Stimulated activated CD4-positive, alpha-beta T cell treated with anti-CD3 and anti-CD28 coated beads, Interleukin-2, amount 100 ng/mL, for 4 hours (primary cell): ENCODE measurements around the gene PXDN.

Experiments
- DNase-seq: peaks from one replicate; pipeline ENCODE4 v3.0.0-alpha.2; 2020; ENCODE audit warnings: low read depth

Gene PXDN

DNA sequence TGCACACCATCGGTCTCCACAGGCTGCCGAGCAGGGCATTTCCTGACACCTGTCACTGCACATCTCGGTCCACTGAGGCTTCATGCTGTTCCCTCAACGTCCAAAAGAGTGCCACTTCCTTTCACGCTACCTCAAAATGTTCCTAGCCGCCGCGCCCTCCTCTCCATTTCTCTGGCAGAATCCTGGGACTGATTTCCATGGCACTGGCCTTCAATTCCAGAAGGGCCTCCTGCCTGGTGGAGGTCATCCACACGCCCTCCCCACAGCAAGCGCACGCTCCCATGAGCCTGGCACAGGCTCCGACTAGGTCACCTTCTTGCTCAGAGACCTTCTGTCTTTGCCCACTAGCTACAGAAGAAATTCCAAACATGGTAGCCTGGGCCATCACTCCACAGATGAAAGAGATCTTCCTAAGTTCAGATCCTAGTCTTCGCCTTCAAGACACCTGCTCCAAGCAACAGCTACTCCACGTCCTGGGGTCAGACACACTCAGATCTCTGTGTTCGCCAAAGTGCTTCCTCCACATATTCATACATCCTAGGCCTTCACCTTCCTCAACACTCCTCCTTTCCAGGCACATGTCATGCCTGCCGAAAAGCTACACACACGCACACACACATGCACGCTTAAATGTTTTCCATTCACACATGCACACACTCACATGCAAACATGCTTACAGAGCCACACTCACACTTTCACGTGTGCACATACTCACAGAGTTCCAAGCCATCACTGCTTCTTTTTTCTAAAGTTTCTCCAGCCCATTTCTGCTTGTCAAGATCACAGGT, 94.0 kb downstream of the PXDN start:
- no peak for DNase-seq

DNA sequence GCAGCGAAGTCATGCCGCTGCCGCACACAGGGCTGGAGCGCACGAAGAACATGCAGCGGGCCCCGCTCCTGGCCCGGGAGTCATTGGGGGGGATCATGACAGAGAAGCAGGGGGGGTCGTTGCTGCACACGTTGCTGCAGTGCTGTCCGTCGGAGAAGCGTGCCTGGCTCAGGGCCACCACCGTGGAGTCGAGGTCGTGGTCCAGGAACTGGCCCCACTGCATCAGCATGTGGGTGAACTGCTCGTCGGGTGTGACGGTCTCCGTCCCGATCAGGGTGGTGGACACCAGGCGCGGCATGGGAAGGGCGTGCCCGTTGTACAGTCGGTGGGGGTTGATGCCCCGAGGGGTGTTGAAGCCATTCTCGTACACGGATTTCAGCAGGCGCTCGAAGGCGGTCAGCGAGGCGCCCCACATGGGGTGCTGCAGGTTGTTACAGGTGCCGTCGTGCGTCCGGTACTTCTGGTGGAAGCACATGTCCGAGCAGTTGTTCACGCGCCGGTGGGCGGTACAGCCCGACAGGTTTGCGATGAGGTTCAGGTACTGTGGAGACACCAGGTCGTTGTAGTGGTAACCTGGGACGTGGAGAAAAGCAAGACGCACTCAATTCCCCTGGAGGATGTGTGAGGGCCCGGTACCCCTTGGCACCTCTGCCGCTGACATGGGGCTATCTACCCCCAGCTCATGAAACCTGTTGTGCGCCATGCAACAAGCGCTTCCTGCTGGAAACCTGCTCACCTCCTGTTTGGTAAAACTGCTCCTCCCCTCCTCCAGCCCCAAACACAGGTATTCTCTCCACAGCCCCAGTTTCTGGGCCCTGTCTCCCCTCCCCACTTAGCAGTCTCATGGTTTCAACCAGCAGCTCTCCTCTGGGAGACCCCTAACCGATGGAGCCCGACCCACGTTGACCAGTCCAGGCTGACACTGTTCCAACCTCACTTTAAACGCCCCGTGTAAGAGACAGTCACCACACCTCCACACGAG, 94.9 kb downstream of the PXDN start:
- DNase-seq: no peak

GRCh38 chr2:1648241-1649102, 95.8 kb downstream of the PXDN start:
- DNase-seq: no peak

DNA sequence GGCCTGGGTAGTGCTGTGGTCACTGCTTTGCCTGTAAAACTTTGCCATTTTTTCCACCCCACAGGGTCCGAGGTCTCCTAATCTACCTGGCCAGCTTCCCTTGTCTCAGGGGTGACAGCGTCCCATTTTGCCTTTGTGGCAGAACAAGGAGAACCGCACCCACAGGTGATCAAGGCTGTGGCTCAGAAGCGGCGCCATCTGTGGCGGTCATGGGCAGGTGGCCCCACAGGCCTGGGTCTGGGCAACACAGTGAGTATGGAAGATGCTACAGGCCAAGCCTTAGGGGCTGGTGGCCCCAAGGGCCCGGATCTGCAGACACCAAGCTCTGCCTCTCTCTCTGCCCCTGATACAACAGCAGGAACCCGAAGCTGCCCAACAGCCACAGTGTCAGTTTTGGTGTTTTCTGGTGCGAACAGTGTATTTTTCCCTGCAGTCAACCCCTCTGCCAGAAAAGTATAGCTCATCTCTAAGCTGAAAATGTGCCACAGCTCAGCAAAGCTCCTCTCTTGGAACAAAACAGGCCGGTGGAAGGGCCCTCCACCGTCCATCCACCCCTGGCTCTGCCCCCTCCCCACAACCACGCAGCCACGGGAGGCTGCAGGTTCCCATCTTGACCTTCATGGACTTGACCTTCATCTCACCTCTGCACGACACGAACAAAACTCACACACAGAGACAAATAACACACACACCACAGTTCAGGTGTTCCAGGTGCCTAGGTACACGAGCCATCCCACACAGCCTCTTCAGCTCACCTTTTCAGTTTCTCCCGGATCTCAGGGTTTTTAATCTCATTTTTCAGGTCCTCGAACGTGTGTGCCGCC, 96.7 kb downstream of the PXDN start:
- DNase-seq: no peak

DNA sequence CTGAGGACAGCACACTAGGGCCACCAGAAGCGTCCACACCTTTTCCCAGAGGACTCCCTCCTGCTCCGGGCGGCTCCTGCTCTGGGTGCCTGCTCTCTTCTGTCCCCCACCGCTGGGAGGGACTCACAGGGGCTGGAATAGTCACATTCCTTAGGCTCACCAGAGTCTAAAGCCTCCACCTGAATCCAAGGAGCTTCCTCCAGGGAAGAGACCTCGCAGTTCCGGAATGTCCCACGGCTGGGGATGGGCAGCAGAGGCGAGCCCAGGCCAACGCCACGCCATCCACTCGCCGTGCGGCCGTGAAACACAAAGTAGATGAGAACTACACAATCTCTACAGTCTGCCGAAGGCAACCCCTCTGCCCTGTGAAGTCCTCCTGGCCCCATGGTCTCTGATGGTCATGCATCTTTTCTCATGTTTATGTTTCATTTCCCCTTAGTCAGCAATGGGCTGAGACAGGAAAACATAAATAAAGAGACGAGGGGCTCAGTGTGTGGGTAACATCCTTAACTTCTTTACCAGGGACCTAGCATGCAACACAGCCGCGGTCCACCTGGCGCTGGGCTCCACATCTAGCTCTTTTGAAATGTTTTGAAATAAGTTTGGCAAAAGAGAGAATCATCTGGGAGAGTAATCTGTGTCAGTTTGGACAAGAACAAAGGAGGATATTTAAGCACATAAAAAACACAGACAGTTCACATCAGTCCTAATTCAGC, 98.4 kb downstream of the PXDN start:
- DNase-seq: no peak

- no peak for DNase-seq
Measured at GRCh38 chr2:1644427-1644826, 99.9 kb downstream of the PXDN start.

GRCh38 chr2:1642993-1643619, 101.2 kb downstream of the PXDN start:
- no peak for DNase-seq

GRCh38 chr2:1642066-1642861, 102.1 kb downstream of the PXDN start:
- no peak for DNase-seq

DNA sequence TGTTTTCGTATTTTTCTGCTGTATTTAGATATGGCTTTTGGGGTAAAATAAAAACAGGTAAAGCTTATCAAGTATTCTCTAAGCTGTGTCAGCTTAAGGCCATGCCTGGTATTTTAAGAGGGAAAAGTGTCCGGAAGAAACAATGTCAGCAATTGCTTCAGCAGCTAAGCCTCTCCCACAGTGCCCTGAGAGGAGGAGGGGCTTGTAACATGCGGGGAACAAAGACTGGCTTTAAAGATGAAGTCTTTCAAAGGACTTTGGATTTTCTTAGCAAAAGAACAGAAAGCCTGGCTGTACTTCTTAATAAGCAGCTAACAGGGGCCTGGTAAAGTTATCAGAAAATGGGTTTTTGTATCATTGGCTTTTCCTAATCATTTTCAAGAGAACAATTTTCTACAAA, 102.8 kb downstream of the PXDN start:
- no peak for DNase-seq

DNA sequence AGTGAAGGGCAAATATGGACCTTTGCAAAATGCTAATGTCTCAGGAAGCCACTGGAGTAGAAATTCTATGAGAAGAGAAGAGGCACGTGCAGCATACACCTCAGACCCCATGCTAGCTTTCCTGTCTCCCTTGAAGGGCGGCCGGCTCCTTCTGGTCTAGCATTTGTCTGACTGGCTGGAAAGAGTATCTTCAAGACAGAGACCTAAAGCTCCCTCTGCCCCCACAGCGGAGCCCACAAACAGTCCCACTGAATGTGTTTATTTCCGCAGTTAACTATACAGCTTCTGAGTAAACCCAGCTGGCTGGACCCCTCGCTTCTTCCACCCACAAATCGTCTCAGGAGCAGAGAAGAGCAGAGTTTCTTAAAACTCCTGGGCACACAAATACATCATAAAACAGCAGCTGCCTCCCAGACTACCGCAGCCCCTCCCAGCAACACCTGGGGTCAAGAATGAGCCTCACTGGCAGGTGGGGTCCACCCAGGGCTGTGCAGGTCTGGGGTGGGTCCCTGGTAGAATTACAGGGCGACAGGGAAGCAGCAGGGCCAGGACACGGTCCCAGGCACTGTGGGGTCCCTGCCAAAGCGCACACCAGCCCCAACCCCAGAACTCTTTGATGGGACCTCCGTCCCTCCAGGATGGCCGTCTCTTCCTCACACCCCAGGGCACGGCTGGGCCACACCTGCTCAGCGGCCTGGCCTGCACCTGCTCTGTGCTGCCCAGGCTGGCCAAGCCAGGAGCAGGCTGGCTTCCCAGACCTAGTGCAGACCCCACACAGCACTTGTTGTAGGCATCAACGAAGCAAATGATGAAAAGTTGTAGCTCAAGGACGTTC, 103.8 kb downstream of the PXDN start:
- DNase-seq: no peak

GRCh38 chr2:1639086-1639858, 105.0 kb downstream of the PXDN start:
- no peak for DNase-seq

- no peak for DNase-seq
Measured at GRCh38 chr2:1638281-1638860, 105.9 kb downstream of the PXDN start.

GRCh38 chr2:1636791-1637415, 107.4 kb downstream of the PXDN start:
- DNase-seq: no peak

GRCh38 chr2:1635823-1636222, 108.5 kb downstream of the PXDN start:
- DNase-seq: no peak

DNA sequence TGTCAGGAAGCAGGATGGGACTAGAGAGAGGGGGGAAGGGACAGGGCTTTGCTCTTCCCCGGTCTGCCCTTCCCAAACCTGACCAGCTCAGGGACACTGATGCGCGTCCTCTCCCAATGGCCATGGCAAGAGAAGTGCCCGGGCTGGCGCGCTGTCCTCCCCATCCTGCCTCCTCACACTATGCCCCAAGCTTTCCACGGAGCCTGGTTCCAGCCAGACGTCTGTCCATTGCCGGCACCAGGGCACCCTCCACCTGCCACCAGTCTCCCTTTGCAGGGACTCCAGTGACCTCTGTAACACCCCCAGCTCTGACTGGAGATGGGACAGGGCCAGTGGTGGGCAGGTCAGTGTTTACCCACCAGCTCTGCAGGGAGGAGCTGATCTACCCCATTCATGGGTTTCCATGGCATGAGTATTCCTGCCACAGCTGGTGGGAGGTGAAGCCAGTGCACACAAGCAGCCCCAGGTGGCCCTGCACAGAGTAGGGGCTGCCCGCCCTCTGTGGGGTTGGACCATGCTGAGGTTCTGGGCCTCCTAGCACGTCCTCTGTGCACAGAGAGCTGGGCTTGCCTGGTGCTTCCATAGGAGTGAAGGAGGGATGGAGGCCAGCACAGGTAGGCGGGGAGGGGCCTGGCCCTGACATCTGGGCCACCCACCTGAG, 109.5 kb downstream of the PXDN start:
- DNase-seq: no peak

DNA sequence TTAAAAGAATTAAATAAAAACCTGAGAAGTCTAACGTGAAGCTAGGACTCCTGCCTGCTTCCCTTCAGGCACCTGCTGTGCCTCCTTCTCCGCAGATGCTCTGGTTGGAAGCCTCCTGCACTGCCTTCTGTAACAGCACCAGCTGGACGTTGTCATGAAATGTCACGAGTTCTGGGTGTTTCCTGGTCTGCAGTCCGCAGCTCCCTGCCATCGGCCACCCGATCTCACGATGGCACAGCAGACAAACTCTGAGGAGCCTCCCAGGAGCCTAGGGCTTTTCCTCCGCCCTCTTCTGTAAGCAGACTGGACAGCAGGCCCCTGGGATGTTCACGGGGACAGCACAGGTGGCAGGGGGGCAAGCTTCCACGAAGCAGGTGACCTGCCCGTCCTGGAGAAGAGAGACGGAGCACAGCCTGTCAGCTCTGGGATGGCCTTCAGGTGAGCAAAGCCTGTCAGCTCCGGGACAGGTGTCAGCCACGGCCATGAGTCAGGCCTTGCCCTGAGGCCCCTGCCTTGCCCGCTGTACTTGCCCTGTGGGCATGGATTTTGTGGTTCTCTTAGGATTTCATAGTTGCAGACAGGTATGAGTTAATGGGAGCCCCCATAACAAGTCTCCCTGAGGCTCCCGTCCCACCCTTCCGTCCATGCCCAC, 110.3 kb downstream of the PXDN start:
- no peak for DNase-seq
